NCI-H1694 (cell line): ENCODE results near the gene MORN1.
A peak's percentile ranks its signal among the peaks of the same experiment; 100 is the strongest.

Experiments
- DNase-seq: peaks from one replicate; lab custom pipeline; 2025; lab: John Stamatoyannopoulos, UW

MORN1 gene

GRCh38 chr1:2318314-2319278, 72.8 kb downstream of the MORN1 start:
- no peak for DNase-seq

GRCh38 chr1:2317230-2318065, 73.9 kb downstream of the MORN1 start:
- no peak for DNase-seq

- DNase-seq, result no peak
Observed at GRCh38 chr1:2316451-2316961, 74.8 kb downstream of the MORN1 start.

- DNase-seq, result no peak
Observed at GRCh38 chr1:2315674-2316450, 75.5 kb downstream of the MORN1 start.

GRCh38 chr1:2314803-2315673, 76.3 kb downstream of the MORN1 start:
- peak; percentile 48 for DNase-seq

GRCh38 chr1:2314273-2314802, 77.0 kb downstream of the MORN1 start:
- DNase-seq, result no peak

GRCh38 chr1:2313651-2314261, 77.6 kb downstream of the MORN1 start:
- DNase-seq, result no peak

- peak; percentile 28 for DNase-seq
Observed at GRCh38 chr1:2312515-2313301, 78.6 kb downstream of the MORN1 start.

- no peak for DNase-seq
Observed at GRCh38 chr1:2312160-2312514, 79.2 kb downstream of the MORN1 start.

- peak; percentile 42 for DNase-seq
Observed at GRCh38 chr1:2311184-2312032, 79.9 kb downstream of the MORN1 start.

GRCh38 chr1:2310332-2311183, 80.8 kb downstream of the MORN1 start:
- no peak for DNase-seq

- no peak for DNase-seq
Observed at GRCh38 chr1:2308844-2309243, 82.5 kb downstream of the MORN1 start.

- DNase-seq, result no peak
Observed at GRCh38 chr1:2307972-2308371, 83.4 kb downstream of the MORN1 start.

- DNase-seq, result no peak
Observed at GRCh38 chr1:2307064-2307605, 84.2 kb downstream of the MORN1 start.

- no peak for DNase-seq
Observed at GRCh38 chr1:2306151-2306978, 85.0 kb downstream of the MORN1 start.
